HEK293 (cell line): Measurements from ENCODE around the gene NAV1.

Experiments used
- CTCF ChIP-seq: fragments of 450-650 bp; formaldehyde crosslinking; IDR thresholded peaks from 2 replicates; pipeline ENCODE4 v1.5.1; 2016; ENCODE audit warnings: missing biosample characterization, missing genetic modification characterization
- GLIS2 ChIP-seq: fragments of 450-650 bp; formaldehyde crosslinking; IDR thresholded peaks from 2 replicates; pipeline ENCODE4 v1.5.1; 2016; ENCODE audit warnings: missing biosample characterization, missing genetic modification characterization
- KLF1 ChIP-seq: fragments of 450-650 bp; formaldehyde crosslinking; IDR thresholded peaks from 2 replicates; pipeline ENCODE4 v1.5.1; 2016; ENCODE audit warnings: missing biosample characterization, missing genetic modification characterization
- REST ChIP-seq: fragments of 450-650 bp; formaldehyde crosslinking; IDR thresholded peaks from 2 replicates; pipeline ENCODE4 v1.5.1; 2016; ENCODE audit warnings: missing biosample characterization, missing genetic modification characterization
- SETDB1 ChIP-seq: IDR thresholded peaks from one replicate; pipeline ENCODE4 v1.6.1; 2017; ENCODE audit warnings: mild to moderate bottlenecking, low read length, moderate library complexity, mixed read lengths; ENCODE audit not compliant: insufficient read length
- ZBTB48 ChIP-seq: fragments of 450-650 bp; formaldehyde crosslinking; IDR thresholded peaks from 2 replicates; pipeline ENCODE4 v1.5.1; 2016; ENCODE audit warnings: missing biosample characterization, missing genetic modification characterization
- ZNF366 ChIP-seq: fragments of 450-650 bp; formaldehyde crosslinking; conservative IDR thresholded peaks from 2 replicates; pipeline ENCODE4 v1.5.1; 2016; ENCODE audit warnings: missing biosample characterization, missing genetic modification characterization
- TF ChIP-seq, protein P1 (sequence below): fragments of 450-650 bp; formaldehyde crosslinking; IDR thresholded peaks from 2 replicates; pipeline ENCODE4 v1.5.1; 2016; ENCODE audit warnings: missing biosample characterization, missing genetic modification characterization

GRCh38 chr1:201575912-201576311 is 37.0 kb downstream of the NAV1 start:
- TF ChIP-seq, protein P1, sequence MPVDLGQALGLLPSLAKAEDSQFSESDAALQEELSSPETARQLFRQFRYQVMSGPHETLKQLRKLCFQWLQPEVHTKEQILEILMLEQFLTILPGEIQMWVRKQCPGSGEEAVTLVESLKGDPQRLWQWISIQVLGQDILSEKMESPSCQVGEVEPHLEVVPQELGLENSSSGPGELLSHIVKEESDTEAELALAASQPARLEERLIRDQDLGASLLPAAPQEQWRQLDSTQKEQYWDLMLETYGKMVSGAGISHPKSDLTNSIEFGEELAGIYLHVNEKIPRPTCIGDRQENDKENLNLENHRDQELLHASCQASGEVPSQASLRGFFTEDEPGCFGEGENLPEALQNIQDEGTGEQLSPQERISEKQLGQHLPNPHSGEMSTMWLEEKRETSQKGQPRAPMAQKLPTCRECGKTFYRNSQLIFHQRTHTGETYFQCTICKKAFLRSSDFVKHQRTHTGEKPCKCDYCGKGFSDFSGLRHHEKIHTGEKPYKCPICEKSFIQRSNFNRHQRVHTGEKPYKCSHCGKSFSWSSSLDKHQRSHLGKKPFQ (tag by site-specific recombination): no peak
- TF ChIP-seq ZNF366: no peak
- TF ChIP-seq CTCF: no peak
- no peak for TF ChIP-seq ZBTB48 (tag by site-specific recombination)
- no peak for TF ChIP-seq KLF1 (tag by site-specific recombination)
- no peak for TF ChIP-seq SETDB1
- no peak for TF ChIP-seq REST (tag by site-specific recombination)
- TF ChIP-seq GLIS2: no peak
